GM18508 (cell line): Measurements from ENCODE around the gene FAM98C.
"Not testable (repeated sequence)": the region's sequence is repeated elsewhere in the genome, so short reads cannot be mapped to it uniquely, and the experiment has no call there.

Experiments used
- ATAC-seq: cut with Tn5 transposase; IDR thresholded peaks from one replicate; pipeline ENCODE4 v1.9.1; 2021; ENCODE audit warnings: moderate number of reproducible peaks; ENCODE audit not compliant: insufficient read depth, unreplicated experiment

Gene FAM98C

GRCh38 chr19:38392707-38393308, 10.1 kb upstream of the FAM98C start:
- no peak for ATAC-seq

GRCh38 chr19:38394488-38394887, 8.4 kb upstream of the FAM98C start:
- ATAC-seq, result no peak

- no peak for ATAC-seq
Measured at GRCh38 chr19:38395381-38396114, 7.3 kb upstream of the FAM98C start.

- ATAC-seq, result no peak
Measured at GRCh38 chr19:38399081-38399480, 3.8 kb upstream of the FAM98C start.

GRCh38 chr19:38399537-38399936, 3.4 kb upstream of the FAM98C start:
- ATAC-seq, result no peak

- no peak for ATAC-seq
Measured at GRCh38 chr19:38400361-38400760, 2.5 kb upstream of the FAM98C start.

GRCh38 chr19:38401148-38401547, 1.7 kb upstream of the FAM98C start:
- no peak for ATAC-seq

- ATAC-seq, result no peak
Measured at GRCh38 chr19:38402623-38402966, 298 bp upstream of the FAM98C start.

- ATAC-seq, result no peak
Measured at GRCh38 chr19:38404858-38405257, 2.0 kb downstream of the FAM98C start.

GRCh38 chr19:38405276-38405675, 2.4 kb downstream of the FAM98C start:
- ATAC-seq, result no peak

- no peak for ATAC-seq
Measured at GRCh38 chr19:38409631-38410133, 6.8 kb downstream of the FAM98C start.

- not testable (repeated sequence) for ATAC-seq
Measured at GRCh38 chr19:38410407-38410806, 7.5 kb downstream of the FAM98C start.

GRCh38 chr19:38411041-38411712, 8.3 kb downstream of the FAM98C start:
- no peak for ATAC-seq

GRCh38 chr19:38411898-38412297, 9.0 kb downstream of the FAM98C start:
- not testable (repeated sequence) for ATAC-seq

GRCh38 chr19:38412491-38412890, 9.6 kb downstream of the FAM98C start:
- ATAC-seq, result no peak

- no peak for ATAC-seq
Measured at GRCh38 chr19:38412961-38413360, 10.1 kb downstream of the FAM98C start.

- no peak for ATAC-seq
Measured at GRCh38 chr19:38413416-38413815, 10.5 kb downstream of the FAM98C start.

GRCh38 chr19:38417146-38417543, 14.3 kb downstream of the FAM98C start:
- no peak for ATAC-seq

GRCh38 chr19:38417544-38418506, 14.9 kb downstream of the FAM98C start:
- no peak for ATAC-seq

- ATAC-seq, result no peak
Measured at GRCh38 chr19:38420935-38421334, 18.0 kb downstream of the FAM98C start.
